Ishikawa (cell line): ENCODE measurements around the gene TPM3.

Source experiments
- EP300 ChIP-seq: IDR thresholded peaks from 2 replicates; pipeline ENCODE4 v1.6.1; 2012; ENCODE audit warnings: borderline replicate concordance
- FOXM1 ChIP-seq: IDR thresholded peaks from 2 replicates; pipeline ENCODE4 v1.6.1; 2012; ENCODE audit warnings: low read depth, borderline replicate concordance
- NFIC ChIP-seq: IDR thresholded peaks from 2 replicates; pipeline ENCODE4 v1.6.1; 2012
- TEAD4 ChIP-seq: IDR thresholded peaks from 2 replicates; pipeline ENCODE4 v1.6.1; 2012
- YY1 ChIP-seq: IDR thresholded peaks from 2 replicates; pipeline ENCODE4 v1.6.1; 2012; ENCODE audit warnings: low read depth
- TF ChIP-seq, protein P1 (sequence below): IDR thresholded peaks from 2 replicates; pipeline ENCODE4 v1.6.1; 2012

GRCh38 chr1:154145986-154146385 lies 45.9 kb downstream of the TPM3 start:
- TF ChIP-seq, protein P1, sequence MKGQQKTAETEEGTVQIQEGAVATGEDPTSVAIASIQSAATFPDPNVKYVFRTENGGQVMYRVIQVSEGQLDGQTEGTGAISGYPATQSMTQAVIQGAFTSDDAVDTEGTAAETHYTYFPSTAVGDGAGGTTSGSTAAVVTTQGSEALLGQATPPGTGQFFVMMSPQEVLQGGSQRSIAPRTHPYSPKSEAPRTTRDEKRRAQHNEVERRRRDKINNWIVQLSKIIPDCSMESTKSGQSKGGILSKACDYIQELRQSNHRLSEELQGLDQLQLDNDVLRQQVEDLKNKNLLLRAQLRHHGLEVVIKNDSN, result no peak
- TF ChIP-seq YY1 (no peak), TEAD4 (no peak), NFIC (no peak), EP300 (no peak), FOXM1 (no peak)
